Measurements from ENCODE around the gene OPCML.

Gene OPCML

DNA sequence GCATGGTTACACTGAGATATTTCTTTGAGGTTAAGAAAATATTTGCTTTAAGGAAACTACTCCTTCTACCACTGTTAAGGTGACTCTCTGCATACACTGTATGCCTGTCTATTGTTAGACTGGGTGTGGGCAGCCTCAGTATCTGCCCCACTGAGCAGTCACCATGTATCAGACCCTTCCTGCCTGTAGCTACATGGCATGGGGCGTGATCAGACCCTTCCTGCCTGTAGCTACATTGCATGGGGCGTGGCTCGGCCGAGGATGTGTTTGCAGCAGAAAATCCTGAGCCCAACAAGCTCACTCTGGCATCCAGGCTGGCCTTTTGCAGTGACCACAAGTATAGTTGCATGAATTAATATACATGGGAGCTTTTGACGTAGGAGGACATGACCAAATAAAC is 669.4 kb downstream of the OPCML start:
- Histone ChIP-seq H3K9ac (ENCODE audit: low read length) (no peak overlapping the region), H3K9me2 (ENCODE audit: low read depth, low read length) (no peaks in the 10 kb centered on the region), H3K4me1 (ENCODE audit: insufficient read depth, low read length, severe bottlenecking) (no peaks in the 10 kb centered on the region), H3K27me3 (ENCODE audit: insufficient read depth, low read length) (no peaks in the 10 kb centered on the region), H3K4me2 (ENCODE audit: low read length) (no peak overlapping the region), H4K20me1 (ENCODE audit: insufficient read depth, low read length) (no peaks in the 10 kb centered on the region), H3K9me3 (ENCODE audit: low read length) (no peaks in the 10 kb centered on the region), H3K36me3 (ENCODE audit: insufficient read depth, low read length) (no peaks in the 10 kb centered on the region), H3K79me2 (ENCODE audit: insufficient read depth, low read length) (no peaks in the 10 kb centered on the region), H3K4me3 (ENCODE audit: low read depth, low read length, poor library complexity, severe bottlenecking) (no peak overlapping the region), H2AFZ (ENCODE audit: low read length) (no peak overlapping the region), H3F3A (ENCODE audit: insufficient read depth, low read length) (no peaks in the 10 kb centered on the region), H3K27ac (ENCODE audit: low read depth, low read length, poor library complexity, severe bottlenecking) (no peak overlapping the region)
- TF ChIP-seq EZH2 (IDR thresholded peaks at IDR 0.05; ENCODE audit: borderline replicate concordance, low read length), result no peak
- TF ChIP-seq, protein P1, sequence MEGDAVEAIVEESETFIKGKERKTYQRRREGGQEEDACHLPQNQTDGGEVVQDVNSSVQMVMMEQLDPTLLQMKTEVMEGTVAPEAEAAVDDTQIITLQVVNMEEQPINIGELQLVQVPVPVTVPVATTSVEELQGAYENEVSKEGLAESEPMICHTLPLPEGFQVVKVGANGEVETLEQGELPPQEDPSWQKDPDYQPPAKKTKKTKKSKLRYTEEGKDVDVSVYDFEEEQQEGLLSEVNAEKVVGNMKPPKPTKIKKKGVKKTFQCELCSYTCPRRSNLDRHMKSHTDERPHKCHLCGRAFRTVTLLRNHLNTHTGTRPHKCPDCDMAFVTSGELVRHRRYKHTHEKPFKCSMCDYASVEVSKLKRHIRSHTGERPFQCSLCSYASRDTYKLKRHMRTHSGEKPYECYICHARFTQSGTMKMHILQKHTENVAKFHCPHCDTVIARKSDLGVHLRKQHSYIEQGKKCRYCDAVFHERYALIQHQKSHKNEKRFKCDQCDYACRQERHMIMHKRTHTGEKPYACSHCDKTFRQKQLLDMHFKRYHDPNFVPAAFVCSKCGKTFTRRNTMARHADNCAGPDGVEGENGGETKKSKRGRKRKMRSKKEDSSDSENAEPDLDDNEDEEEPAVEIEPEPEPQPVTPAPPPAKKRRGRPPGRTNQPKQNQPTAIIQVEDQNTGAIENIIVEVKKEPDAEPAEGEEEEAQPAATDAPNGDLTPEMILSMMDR (IDR thresholded peaks at IDR 0.05; ENCODE audit: low read length), result no peak

DNA sequence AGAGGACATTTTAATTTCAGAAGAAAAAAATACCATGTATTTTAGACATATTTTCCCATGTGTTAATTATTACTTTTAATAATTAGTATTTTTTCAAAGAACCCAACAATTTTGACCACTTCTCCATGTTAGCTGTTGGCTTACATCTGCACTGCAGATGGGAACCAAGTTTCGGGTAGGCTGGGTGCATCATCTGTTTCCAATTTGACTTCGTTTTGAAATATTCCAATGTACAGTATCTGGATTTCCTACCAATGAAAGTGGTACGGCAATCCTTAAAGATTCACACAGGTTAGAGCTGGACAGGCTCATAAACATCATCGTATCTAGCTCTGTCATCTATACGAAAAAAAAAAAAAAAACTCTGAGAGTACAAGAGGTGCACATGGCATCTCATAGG is 670.2 kb downstream of the OPCML start:
- Histone ChIP-seq H3K9ac (ENCODE audit: low read length) (no peak overlapping the region), H3K4me1 (ENCODE audit: insufficient read depth, low read length, severe bottlenecking) (no peaks in the 10 kb centered on the region), H3K79me2 (ENCODE audit: insufficient read depth, low read length) (no peaks in the 10 kb centered on the region), H3K36me3 (ENCODE audit: insufficient read depth, low read length) (no peaks in the 10 kb centered on the region), H3K27ac (ENCODE audit: low read depth, low read length, poor library complexity, severe bottlenecking) (no peak overlapping the region), H3K4me3 (ENCODE audit: low read depth, low read length, poor library complexity, severe bottlenecking) (no peak overlapping the region), H2AFZ (ENCODE audit: low read length) (no peak overlapping the region), H3K4me2 (ENCODE audit: low read length) (no peak overlapping the region), H3K9me3 (ENCODE audit: low read length) (no peaks in the 10 kb centered on the region), H3K27me3 (ENCODE audit: insufficient read depth, low read length) (no peaks in the 10 kb centered on the region), H3F3A (ENCODE audit: insufficient read depth, low read length) (no peaks in the 10 kb centered on the region), H3K9me2 (ENCODE audit: low read depth, low read length) (no peaks in the 10 kb centered on the region), H4K20me1 (ENCODE audit: insufficient read depth, low read length) (no peaks in the 10 kb centered on the region)
- TF ChIP-seq, protein P1 (IDR thresholded peaks at IDR 0.05; ENCODE audit: low read length), result no peak
- TF ChIP-seq EZH2 (IDR thresholded peaks at IDR 0.05; ENCODE audit: borderline replicate concordance, low read length), result no peak

DNA sequence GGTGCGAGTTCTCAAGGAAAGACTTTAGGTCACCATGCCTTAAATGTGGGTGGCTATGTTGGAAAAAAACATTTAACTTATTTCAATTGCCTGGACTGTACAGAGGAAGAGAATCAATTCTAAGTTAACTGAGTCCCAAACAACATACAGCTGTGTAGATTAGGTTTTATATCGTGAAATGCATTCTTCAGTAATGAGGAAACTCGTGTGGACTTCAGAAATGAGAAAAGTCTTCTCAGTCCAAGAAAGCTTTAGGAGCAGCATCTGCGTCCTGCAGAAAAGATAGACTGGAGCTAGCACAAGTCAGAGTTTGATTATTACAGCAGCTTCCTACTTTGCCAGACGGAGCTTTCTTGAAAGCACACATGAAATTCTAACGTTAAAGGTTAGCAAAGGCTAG is 673.0 kb downstream of the OPCML start:
- Histone ChIP-seq H3K4me2 (ENCODE audit: low read length) (no peak overlapping the region), H3K9me2 (ENCODE audit: low read depth, low read length) (no peaks in the 10 kb centered on the region), H3K9me3 (ENCODE audit: low read length) (no peaks in the 10 kb centered on the region), H3K4me3 (ENCODE audit: low read depth, low read length, poor library complexity, severe bottlenecking) (no peak overlapping the region), H3F3A (ENCODE audit: insufficient read depth, low read length) (no peaks in the 10 kb centered on the region), H3K79me2 (ENCODE audit: insufficient read depth, low read length) (no peaks in the 10 kb centered on the region), H3K36me3 (ENCODE audit: insufficient read depth, low read length) (no peaks in the 10 kb centered on the region), H3K9ac (ENCODE audit: low read length) (no peak overlapping the region), H3K27ac (ENCODE audit: low read depth, low read length, poor library complexity, severe bottlenecking) (no peak overlapping the region), H2AFZ (ENCODE audit: low read length) (no peak overlapping the region), H3K27me3 (ENCODE audit: insufficient read depth, low read length) (no peaks in the 10 kb centered on the region), H3K4me1 (ENCODE audit: insufficient read depth, low read length, severe bottlenecking) (no peaks in the 10 kb centered on the region), H4K20me1 (ENCODE audit: insufficient read depth, low read length) (no peaks in the 10 kb centered on the region)
- TF ChIP-seq, protein P1 (IDR thresholded peaks at IDR 0.05; ENCODE audit: low read length), result no peak
- TF ChIP-seq EZH2 (IDR thresholded peaks at IDR 0.05; ENCODE audit: borderline replicate concordance, low read length), result no peak

Data from OCI-LY1 (cell line).